T-helper 1 cell (primary cell): ENCODE data around the gene SLC26A1.
"Not testable (repeated sequence)": the region's sequence is repeated elsewhere in the genome, so short reads cannot be mapped to it uniquely, and the experiment has no call there.

Source experiments
- DNase-seq, 5 donors: peaks; one replicate each; pipeline ENCODE4 v3.0.0-alpha.2; 2012 to 2020

The SLC26A1 gene

DNA sequence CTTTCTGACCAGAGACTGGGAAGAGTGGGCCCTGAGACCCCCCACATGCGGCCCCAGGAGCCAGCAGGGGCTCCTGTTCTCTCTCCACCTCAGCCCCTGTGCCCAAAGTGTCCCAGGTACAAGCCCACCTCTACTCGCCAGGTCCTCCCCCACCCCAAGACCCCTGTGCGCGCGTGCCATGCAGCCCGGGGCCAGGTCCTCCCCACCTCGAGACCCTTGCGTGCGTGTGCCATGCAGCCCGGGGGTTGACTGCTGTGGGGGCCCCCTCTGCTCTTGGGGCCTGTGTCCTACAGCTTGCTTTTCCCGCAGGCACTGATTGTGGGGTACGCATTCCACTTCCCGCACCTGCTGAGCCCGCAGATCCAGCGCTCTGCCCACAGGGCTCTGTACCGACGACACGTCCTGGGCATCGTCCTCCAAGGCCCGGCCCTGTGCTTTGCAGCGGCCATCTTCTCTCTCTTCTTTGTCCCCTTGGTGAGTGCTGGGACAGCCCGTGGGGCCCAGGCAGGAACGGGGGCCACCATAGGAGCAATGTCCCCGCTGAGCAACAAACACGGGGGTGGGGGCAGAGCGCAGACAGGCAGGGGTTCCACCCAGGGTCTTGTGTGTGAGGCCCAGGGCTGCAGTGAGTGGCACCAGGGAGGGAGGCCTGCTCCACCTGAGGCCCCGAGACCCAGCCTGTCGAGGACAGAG lies 40.2 kb downstream of the SLC26A1 start:
- DNase-seq = peak in 1 of 5 donors; percentile 5

DNA sequence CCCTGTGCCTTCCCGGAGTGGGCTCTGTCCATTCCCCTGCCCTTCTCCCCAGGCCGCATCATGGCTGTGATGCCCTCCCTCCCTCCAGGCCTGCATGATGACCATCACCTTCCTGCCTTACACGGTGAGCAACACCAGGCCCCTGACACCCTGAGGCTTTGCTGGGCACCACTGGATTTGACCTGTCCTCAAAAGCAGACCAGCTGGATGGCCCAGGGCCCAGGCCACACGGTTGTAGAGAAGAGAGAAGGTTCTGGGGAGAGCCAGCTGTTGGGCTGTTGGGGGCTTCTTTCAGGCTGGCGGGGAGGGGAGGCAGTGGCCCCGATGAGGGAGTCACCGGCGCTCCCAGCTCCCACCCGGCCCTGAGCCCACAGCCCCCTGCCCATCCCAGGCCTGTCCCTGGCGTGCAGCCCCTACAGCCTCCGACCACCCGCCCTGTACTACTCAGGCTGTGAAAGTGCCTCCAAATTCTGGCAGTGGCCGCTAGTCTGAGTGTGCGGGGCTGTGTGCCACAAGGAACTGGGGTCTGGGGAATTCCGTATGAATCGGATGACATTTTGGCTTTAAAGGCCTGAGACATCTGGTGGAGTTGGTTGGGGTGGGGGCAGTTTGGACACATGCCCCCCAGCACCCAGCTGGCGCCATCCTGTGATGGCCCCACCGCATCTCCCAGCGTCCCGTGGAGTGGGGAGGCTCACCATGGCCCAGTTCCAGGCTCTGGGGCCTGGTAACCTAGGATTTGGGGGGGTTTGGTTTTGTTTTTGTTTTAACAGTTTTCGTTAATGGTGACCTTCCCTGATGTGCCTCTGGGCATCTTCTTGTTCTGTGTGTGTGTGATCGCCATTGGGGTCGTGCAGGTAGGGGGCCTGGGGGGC lies 41.4 kb downstream of the SLC26A1 start:
- DNase-seq = peak in 1 of 5 donors; percentile 1

DNA sequence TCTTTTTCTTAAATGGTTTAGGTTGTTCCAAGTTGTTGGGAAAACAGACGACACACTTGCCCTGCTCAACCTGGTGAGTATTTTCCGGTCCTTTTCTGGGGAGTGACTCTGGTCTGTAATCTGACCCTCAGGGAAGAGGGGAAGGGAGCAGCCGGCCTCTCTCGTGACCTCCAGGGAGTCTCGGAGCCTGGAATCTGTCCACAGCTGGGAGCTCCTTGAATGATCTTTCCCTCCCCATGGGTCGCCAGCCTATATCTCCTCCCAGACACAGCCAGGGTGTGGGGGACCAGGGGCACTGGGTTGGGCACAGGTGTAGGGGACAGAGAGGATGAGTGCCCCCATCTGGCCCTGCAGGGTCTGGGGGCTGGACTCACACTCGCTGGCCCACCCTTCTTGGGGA lies 42.0 kb downstream of the SLC26A1 start:
- no peak for DNase-seq

DNA sequence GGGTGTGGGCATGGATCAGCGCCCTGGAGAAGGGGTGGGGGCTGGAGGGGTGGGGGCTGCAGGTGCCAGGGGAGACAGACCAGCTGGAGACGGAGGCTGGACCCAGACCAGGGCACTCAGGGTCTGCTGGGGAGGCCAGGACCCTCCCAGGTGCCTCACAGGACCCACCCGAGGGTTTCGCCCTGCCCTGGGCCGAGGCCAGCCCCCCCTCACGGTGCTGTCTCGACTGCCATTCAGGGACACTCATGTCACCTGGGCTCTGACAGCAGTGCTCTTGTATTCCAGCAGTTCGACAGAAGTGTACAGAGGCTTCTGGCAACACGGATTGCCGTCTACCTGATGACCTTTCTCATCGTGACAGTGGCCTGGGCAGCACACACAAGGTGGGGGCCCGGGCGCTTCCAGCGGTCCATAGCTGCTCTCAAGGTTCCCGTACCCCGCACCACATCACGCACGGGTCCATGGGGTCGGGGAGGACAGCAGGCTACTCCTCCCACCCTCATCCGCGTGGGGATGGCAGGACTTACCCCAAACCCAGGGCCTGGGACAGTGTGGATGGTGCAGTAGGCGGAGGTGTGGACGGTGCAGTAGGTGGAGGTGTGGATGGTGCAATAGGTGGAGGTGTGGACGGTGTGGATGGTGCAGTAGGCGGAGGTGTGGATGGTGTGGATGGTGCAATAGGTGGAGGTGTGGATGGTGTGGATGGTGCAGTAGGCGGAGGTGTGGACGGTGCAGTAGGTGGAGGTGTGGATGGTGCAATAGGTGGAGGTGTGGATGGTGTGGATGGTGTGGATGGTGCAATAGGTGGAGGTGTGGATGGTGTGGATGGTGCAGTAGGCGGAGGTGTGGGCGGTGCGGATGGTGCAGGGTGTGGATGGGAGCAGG lies 42.8 kb downstream of the SLC26A1 start:
- DNase-seq = peak in 1 of 5 donors; percentile 9

DNA sequence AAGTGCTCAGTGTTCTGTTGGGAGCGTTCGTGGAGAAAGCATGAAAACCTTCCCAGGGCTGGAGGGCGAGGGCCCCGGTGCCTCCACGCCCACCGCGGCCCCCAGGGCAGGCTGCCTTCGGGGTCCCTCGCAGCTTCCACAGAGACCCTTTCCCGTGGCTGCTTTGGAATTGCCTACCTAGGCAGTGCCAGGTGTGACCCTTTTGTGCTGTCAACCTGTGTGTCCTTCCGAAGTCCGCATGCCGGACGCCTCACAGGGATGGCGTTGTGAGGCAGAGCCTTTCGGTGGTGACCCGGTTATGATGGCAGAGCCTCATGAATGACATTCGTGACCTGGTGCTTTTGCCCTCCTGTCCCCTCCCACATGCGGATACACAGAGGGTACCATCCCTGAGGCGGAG lies 43.5 kb downstream of the SLC26A1 start:
- DNase-seq = no peak

DNA sequence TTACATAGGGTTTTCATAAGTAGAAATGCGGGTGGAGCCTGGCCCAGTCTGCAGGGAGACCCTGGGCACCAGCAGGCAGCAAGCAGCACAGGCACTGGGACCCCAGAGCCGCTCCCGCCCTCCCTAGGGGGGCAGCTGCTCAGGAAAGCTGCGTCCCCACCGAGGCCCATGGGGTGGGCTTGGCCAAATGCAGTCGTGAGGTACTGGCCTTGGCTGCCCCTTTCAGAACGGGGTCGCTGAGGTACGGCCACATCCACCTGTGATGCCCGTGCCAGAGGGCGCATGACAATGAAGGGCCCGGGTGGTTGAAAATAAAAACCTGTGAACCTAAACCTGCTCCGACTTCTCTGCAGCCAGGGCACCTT lies 44.3 kb downstream of the SLC26A1 start:
- DNase-seq = no peak

DNA sequence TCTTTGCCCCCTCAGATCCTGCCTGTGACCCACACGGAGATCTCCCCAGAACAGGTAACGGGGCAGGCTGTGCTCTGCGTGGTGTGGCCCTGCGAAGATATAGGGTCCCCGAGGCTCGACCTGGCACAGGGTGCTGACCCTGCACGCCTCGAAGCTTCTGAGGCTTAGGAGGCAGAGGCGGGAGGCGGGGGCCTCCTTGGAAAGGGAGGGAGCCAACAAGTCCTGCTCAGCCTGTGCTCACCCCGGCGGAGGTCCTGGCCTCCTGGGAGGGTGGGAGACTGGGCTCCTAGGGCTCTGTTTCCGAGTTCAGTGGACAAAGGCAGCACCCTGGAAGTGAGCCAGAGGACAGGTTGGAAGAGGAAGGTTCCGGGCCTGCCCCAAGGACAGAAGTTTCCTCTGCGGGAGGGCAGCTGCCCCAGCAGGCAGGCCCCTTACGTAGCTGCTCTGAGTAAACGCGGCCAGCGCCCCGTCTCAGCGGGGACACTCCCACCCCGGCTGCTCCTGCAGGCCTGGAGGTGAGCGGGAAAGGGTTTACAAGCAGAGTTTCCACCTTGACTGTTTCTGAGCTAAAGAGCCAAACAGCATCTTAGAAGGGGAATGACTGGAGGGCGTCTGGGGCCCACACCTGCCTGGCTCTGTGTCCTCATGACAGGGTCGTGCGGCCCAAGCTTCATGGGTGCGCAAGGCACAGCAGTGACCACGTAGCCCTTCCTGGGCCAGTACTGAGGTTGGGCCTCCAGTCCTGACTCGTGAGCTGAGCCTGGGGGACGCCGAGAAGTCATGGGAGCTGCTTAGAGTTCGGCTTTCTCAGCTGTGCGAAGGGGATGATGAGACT lies 44.9 kb downstream of the SLC26A1 start:
- DNase-seq = peak in 1 of 5 donors; percentile 4

DNA sequence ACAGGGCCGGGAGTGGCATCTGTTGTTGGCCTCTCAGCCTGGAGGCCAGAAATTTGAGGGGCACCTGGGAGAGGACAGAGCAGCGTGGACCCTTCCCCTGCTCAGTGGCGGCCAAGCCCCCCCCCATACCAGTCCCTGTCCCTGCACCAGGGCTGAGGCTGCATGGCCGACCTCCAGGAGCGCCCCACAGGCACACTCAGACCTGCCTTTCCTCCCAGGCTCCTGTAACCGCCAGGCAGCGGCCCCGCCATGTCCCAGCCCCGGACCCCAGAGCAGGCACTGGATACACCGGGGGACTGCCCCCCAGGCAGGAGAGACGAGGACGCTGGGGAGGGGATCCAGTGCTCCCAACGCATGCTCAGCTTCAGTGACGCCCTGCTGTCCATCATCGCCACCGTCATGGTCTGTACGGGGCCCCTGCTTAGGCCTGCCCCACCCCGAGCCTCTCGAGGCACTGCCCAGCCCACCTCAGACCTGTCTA lies 45.7 kb downstream of the SLC26A1 start:
- DNase-seq = peak in 1 of 5 donors; percentile 8

DNA sequence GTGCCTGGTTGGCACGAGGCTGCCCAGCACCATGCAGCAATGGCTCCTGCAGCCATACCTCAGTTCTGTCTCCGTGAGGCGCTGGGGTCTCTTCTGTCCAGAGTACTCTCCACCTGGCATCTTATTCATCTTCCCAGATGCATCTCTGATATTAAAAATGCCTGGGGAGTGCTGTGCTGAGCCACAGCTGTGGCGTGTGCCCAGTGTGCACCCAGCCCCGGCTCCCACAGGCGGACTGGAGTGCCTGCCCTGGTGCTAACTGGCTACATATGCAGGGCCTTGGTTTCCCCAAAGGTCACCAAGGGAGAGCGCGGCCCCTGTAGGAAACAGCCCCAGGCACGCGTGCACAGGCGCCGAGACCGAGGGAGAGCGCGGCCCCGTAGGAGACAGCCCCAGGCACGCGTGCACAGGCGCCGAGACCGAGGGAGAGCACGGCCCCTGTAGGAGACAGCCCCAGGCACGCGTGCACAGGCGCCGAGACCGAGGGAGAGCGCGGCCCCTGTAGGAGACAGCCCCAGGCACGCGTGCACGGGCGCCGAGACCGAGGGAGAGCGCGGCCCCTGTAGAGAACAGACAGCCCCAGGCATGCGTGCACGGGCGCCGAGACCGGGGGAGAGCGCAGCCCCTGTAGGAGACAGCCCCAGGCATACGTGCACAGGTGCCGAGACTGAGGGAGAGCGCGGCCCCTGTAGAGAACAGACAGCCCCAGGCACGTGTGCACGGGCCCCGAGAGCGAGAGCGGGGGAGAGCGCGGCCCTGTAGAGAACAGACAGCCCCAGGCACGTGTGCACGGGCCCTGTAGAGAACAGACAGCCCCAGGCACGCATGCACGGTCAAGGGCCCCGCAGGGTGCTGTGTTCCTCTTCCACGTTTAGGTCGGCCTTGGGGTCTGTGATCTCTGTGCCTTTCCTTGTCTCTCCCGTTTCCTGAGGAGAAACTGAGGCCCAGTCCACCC lies 46.4 kb downstream of the SLC26A1 start:
- DNase-seq = no peak

DNA sequence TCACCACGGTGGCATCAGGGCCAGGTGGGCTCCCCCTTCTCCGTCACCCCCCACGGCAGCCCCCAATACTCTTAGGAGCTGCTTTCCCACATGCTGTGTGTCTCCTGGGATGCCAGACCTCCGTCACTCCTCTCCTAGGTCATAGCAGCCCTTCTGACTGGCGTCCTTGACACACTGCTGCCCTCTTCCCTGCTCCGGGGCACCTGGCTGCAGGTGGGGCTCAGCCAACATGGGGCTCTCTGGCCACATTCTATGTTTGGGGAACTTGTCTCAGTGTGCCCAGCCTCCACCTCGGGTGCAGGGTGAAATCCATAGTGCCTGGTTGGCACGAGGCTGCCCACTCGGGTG lies 47.1 kb downstream of the SLC26A1 start:
- no peak for DNase-seq

DNA sequence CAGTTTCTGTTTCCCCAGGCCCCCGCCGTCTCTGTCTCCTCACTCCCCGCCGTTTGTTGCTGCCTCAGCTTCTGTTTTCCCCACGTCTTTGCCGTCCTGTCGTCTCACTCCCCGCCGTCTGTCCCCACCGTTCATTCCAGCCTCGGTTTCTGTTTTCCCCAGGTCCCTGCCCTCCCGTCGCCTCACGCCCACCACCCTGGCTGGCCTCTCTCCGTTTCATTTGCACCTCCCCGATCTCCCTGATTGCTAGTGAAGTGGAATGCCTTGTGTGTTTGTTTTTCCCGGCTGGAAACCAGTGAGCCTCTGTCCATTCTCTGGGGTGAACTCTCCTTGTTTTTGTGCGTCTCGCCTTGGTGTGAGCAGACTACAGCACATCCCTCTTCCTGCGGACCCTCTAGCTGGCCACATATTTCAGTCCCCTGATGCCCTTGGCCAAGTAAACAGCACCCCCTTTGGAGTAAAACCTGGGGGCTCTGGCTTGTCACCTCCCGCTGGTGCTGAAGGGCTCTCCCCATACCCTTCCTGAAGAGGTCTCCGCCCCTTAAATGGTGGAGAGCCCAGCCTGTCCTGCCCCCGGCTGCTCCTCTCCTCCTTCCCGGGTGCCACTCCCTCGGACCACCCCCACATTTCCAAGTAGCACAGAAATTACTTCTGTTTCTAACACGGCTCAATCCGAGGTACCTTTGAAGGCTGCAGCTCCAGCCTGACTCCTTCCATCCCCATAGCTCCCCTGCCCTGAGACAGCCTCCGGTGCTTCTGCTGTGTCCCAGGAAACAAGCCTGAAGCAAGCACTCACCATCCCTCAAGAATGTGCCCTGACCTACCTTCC lies 47.7 kb downstream of the SLC26A1 start:
- DNase-seq = no peak

DNA sequence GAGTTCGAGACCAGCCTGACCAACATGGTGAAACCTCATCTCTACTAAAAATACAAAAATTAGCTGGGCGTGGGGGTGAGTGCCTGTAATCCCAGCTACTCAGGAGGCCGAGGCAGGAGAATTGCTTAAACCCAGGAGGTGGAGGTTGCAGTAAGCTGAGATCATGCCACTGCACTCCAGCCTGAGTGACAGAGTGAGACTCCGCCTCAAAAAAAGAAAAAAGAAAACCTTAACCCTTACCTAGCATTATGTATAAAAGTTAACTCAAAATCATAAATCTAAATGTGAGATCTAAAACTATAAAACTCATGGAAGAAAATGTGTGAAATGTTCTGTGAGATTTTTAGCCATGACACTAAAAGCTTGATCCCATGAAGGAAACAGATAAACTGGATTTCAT lies 53.7 kb downstream of the SLC26A1 start:
- not testable (repeated sequence) for DNase-seq
